C4-2B (cell line): ENCODE measurements around the gene HERC3.

Source experiments
- CTCF ChIP-seq: fragments of 450-650 bp; conservative IDR thresholded peaks from 2 replicates; pipeline ENCODE4 v1.5.1; 2017; ENCODE audit warnings: mild to moderate bottlenecking
- ZFX ChIP-seq: fragments of 450-650 bp; IDR thresholded peaks from 2 replicates; pipeline ENCODE4 v1.6.1; 2017

DNA sequence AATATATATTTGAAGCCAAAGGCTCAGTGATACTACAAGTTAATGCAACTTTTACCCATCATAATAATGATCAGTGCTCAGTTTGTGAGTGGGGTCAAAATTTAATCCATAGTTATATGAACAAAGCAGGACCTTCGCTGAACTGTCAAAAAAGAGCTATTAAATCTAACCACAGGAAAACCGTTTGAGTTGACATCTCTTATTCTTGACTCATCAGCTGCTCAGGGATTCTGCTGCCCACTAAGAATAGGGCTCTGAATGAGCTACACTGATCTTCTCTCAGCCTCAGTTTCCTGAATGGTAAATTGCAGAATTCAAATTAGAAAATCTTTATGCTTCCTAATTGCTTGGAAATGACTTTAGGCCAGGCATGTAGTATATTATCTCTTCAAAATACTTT lies 150.3 kb downstream of the HERC3 start:
- TF ChIP-seq CTCF (no peak), ZFX (no peak)
